Upper lobe of right lung (tissue), 1 donor: Measurements from ENCODE around the gene PATL1. TPM values are rescaled to one million over a fixed set of nuclear protein-coding genes. Genes with fewer than 3 reads are reported as not detected.

Source experiments
- ATAC-seq: fragments of 200-7000 bp; cut with Tn5 transposase; one replicate; pipeline ENCODE4 v1.9.1; 2020; ENCODE audit warnings: mild to moderate bottlenecking, moderate library complexity
- DNase-seq: peaks from one replicate; pipeline ENCODE4 v3.0.0-alpha.2; 2020
- H3K27ac ChIP-seq: fragments of 200-600 bp; one replicate; pipeline ENCODE4 v1.8.0; 2022
- H3K27me3 ChIP-seq: fragments of 200-600 bp; one replicate; pipeline ENCODE4 v1.8.0; 2022; ENCODE audit warnings: mild to moderate bottlenecking
- H3K36me3 ChIP-seq: fragments of 200-600 bp; one replicate; pipeline ENCODE4 v1.8.0; 2022
- H3K4me1 ChIP-seq: fragments of 200-600 bp; one replicate; pipeline ENCODE4 v1.8.0; 2022
- H3K4me3 ChIP-seq: fragments of 200-600 bp; one replicate; pipeline ENCODE4 v1.8.0; 2022; ENCODE audit warnings: mild to moderate bottlenecking
- H3K9me3 ChIP-seq: fragments of 200-600 bp; one replicate; pipeline ENCODE4 v1.8.0; 2022
- CTCF ChIP-seq: fragments of 200-600 bp; IDR thresholded peaks from one replicate; pipeline ENCODE4 v1.8.0; 2022; ENCODE audit warnings: antibody characterized with exemption
- intact Hi-C: fragments of 100-400 bp; cut with DNase I; formaldehyde crosslinking; loops from one replicate; pipeline ENCODE4 v1.11.0; 2022
- total RNA-seq: library from RNA; stranded (reverse); fragmentation: NEBNext Ultra II Directional; extraction: Animal tissue kit (Norgen Biotek cat#: 25700); gene quantifications from one replicate; pipeline ENCODE4 v1.2.1, GENCODE V29; 2021
- donor health status: DM: no; HTN: yes; CAD: no; lungs with severe emphysema.

PATL1 gene
- total RNA-seq, 1 donor from 2014 or later = 35.9 TPM

GRCh38 chr11:59668188-59668949, 468 bp downstream of the PATL1 start:
- Histone ChIP-seq H3K27me3 (no peaks in the 10 kb centered on the region), H3K4me1 (peaks cover 37% of the 10 kb centered on the region), H3K4me3 (peak overlapping the region; percentile 85), H3K9me3 (no peaks in the 10 kb centered on the region), H3K27ac (peak overlapping the region; percentile 98), H3K36me3 (peaks cover 34% of the 10 kb centered on the region)
- peak; percentile 11 for TF ChIP-seq CTCF
- DNase-seq = peak; percentile 83
- peak; percentile 51 for ATAC-seq
- intact Hi-C loops = no loop called here

- no peak for TF ChIP-seq CTCF
- Histone ChIP-seq H3K9me3 (no peaks in the 10 kb centered on the region), H3K4me3 (peak overlapping the region; percentile 85), H3K36me3 (peaks cover 40% of the 10 kb centered on the region), H3K27me3 (no peaks in the 10 kb centered on the region), H3K4me1 (peaks cover 37% of the 10 kb centered on the region), H3K27ac (peak overlapping the region; percentile 98)
- no peak for ATAC-seq
- no peak for DNase-seq
- intact Hi-C loops = no loop called here
Observed at GRCh38 chr11:59667812-59668187, 1.0 kb downstream of the PATL1 start.

GRCh38 chr11:59666969-59667368, 1.9 kb downstream of the PATL1 start:
- no peak for TF ChIP-seq CTCF
- H3K4me1 ChIP-seq = peaks cover 37% of the 10 kb centered on the region
- no peaks in the 10 kb centered on the region for H3K9me3 ChIP-seq
- no peak overlapping the region for H3K27ac ChIP-seq
- peak overlapping the region; percentile 85 for H3K4me3 ChIP-seq
- H3K36me3 ChIP-seq = peaks cover 48% of the 10 kb centered on the region
- DNase-seq = no peak
- intact Hi-C loops = no loop called here
- no peaks in the 10 kb centered on the region for H3K27me3 ChIP-seq
- ATAC-seq = no peak

- no peak overlapping the region for H3K27ac ChIP-seq
Observed at GRCh38 chr11:59660621-59661020, 8.2 kb downstream of the PATL1 start.

GRCh38 chr11:59659981-59660380, 8.9 kb downstream of the PATL1 start:
- intact Hi-C loops = no loop called here
- Histone ChIP-seq H3K9me3 (no peaks in the 10 kb centered on the region), H3K36me3 (peaks cover 91% of the 10 kb centered on the region), H3K4me3 (no peak overlapping the region), H3K27ac (no peak overlapping the region), H3K4me1 (peaks cover 19% of the 10 kb centered on the region), H3K27me3 (no peaks in the 10 kb centered on the region)
- ATAC-seq = no peak
- TF ChIP-seq CTCF = no peak
- DNase-seq = no peak

More at GRCh38 chr11:59660621-59661020, 8.2 kb downstream of the PATL1 start:
- DNase-seq = no peak
- Histone ChIP-seq H3K4me3 (no peak overlapping the region), H3K4me1 (peaks cover 19% of the 10 kb centered on the region), H3K27me3 (no peaks in the 10 kb centered on the region), H3K9me3 (no peaks in the 10 kb centered on the region), H3K36me3 (peaks cover 91% of the 10 kb centered on the region)
- TF ChIP-seq CTCF = no peak
- intact Hi-C loops = no loop called here
- peak; percentile 62 for ATAC-seq
